ENCODE results near the gene C17orf75.

The C17orf75 gene

GRCh38 chr17:32385121-32385520, 43.1 kb upstream of the C17orf75 start:
- H3K4me1 ChIP-seq (ENCODE audit: control insufficient read depth, insufficient read depth, low read length): no peaks in the 10 kb centered on the region
- no peaks in the 10 kb centered on the region for H3K9me3 ChIP-seq (ENCODE audit: control insufficient read depth, insufficient read depth, low read depth, low read length)
- peaks cover 25 to 28% of the 10 kb centered on the region in 2 experiments for H3K36me3 ChIP-seq (ENCODE audit: control insufficient read depth in 2 of 2, insufficient read depth in 1 of 2, low read length in 2 of 2)
- no peak overlapping the region for H3K4me3 ChIP-seq (ENCODE audit: low read depth, low read length)
- ChIA-PET CTCF (no interaction called here), POLR2A (interaction anchor here (0.7 to 0.9 kb wide), 2 partner anchors 11 to 12 kb away, joined by 5 to 9 read pairs; no protein-coding TSS in a partner anchor)
- TF ChIP-seq ZNF629 (tag by site-specific recombination; IDR thresholded peaks at IDR 0.05): no peak
- TF ChIP-seq, protein P1, sequence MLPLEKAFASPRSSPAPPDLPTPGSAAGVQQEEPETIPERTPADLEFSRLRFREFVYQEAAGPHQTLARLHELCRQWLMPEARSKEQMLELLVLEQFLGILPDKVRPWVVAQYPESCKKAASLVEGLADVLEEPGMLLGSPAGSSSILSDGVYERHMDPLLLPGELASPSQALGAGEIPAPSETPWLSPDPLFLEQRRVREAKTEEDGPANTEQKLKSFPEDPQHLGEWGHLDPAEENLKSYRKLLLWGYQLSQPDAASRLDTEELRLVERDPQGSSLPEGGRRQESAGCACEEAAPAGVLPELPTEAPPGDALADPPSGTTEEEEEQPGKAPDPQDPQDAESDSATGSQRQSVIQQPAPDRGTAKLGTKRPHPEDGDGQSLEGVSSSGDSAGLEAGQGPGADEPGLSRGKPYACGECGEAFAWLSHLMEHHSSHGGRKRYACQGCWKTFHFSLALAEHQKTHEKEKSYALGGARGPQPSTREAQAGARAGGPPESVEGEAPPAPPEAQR (tag by site-specific recombination; IDR thresholded peaks at IDR 0.05): no peak
- TF ChIP-seq ZBTB49 (tag by site-specific recombination; IDR thresholded peaks at IDR 0.05; ENCODE audit: low read depth): no peak
- no peak for TF ChIP-seq ZNF146 (tag by site-specific recombination; IDR thresholded peaks at IDR 0.05)
- no peak for TF ChIP-seq ZSCAN30 (tag by site-specific recombination; IDR thresholded peaks at IDR 0.05)
- no peak for TF ChIP-seq HOXD13 (CRISPR knock-in tag; IDR thresholded peaks at IDR 0.05; ENCODE audit: borderline replicate concordance)
- no peak for TF ChIP-seq ZNF571 (tag by site-specific recombination; IDR thresholded peaks at IDR 0.05)
- TF ChIP-seq, protein P2, sequence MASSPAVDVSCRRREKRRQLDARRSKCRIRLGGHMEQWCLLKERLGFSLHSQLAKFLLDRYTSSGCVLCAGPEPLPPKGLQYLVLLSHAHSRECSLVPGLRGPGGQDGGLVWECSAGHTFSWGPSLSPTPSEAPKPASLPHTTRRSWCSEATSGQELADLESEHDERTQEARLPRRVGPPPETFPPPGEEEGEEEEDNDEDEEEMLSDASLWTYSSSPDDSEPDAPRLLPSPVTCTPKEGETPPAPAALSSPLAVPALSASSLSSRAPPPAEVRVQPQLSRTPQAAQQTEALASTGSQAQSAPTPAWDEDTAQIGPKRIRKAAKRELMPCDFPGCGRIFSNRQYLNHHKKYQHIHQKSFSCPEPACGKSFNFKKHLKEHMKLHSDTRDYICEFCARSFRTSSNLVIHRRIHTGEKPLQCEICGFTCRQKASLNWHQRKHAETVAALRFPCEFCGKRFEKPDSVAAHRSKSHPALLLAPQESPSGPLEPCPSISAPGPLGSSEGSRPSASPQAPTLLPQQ (tag by site-specific recombination; IDR thresholded peaks at IDR 0.05): no peak
- TF ChIP-seq BCL6B (tag by site-specific recombination; IDR thresholded peaks at IDR 0.05): no peak
- no peak for TF ChIP-seq ZNF600 (tag by site-specific recombination; IDR thresholded peaks at IDR 0.05)
- no peak for TF ChIP-seq ZNF560 (tag by site-specific recombination; IDR thresholded peaks at IDR 0.05; ENCODE audit: borderline replicate concordance)
- TF ChIP-seq ZNF214 (tag by site-specific recombination; IDR thresholded peaks at IDR 0.05; ENCODE audit: borderline replicate concordance): no peak
- no peak for TF ChIP-seq ZBTB6 (tag by site-specific recombination; IDR thresholded peaks at IDR 0.05)
- H3K27ac ChIP-seq (ENCODE audit: extremely low read depth, low read depth, low read length): no peak overlapping the region

DNA sequence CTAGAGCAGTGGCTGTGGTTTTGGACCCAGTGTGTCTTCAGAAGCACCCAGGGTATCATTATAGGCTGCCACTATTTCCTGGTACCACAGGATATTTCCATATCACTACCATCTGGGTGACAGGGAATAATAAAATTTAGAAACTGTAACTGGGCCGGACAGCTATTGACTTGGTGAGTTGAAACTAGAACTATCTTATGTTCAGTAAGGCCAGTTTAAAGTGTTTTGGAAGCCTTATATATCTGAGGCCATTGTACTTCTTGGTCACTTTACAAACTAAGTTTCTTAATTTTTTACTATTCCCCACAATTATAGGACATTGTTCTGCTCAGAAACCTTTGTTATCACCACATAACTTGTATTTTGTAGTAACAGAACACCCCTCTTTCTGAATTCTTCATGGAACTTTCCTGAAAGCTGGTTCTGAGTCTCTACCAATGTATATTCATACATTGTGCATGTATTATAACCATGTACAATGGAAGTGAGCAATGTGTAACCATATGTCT, 42.0 kb upstream of the C17orf75 start:
- CTCF ChIA-PET: no interaction called here
- H3K27ac ChIP-seq (ENCODE audit: extremely low read depth, low read depth, low read length): no peak overlapping the region
- TF ChIP-seq ZNF433 (tag by site-specific recombination; IDR thresholded peaks at IDR 0.05; ENCODE audit: low read depth) (no peak), ZBTB6 (tag by site-specific recombination; IDR thresholded peaks at IDR 0.05) (no peak), ZBTB21 (tag by site-specific recombination; IDR thresholded peaks at IDR 0.05) (no peak), PRDM10 (tag by site-specific recombination; IDR thresholded peaks at IDR 0.05) (peak; percentile 81)
- peaks cover 26 to 37% of the 10 kb centered on the region in 2 experiments for H3K36me3 ChIP-seq (ENCODE audit: control insufficient read depth in 2 of 2, insufficient read depth in 1 of 2, low read length in 2 of 2)
- no peaks in the 10 kb centered on the region for H3K9me3 ChIP-seq (ENCODE audit: control insufficient read depth, insufficient read depth, low read depth, low read length)
- H3K4me3 ChIP-seq (ENCODE audit: low read depth, low read length): no peak overlapping the region
- POLR2A ChIA-PET: interaction anchor here (0.6 to 0.9 kb wide), 3 partner anchors 8 to 61 kb away, joined by 3 to 5 read pairs (median 5); no protein-coding TSS in a partner anchor
- H3K4me1 ChIP-seq (ENCODE audit: control insufficient read depth, insufficient read depth, low read length): no peaks in the 10 kb centered on the region

All from HEK293 (cell line).